Left renal cortex interstitium (tissue), 4 donors: ENCODE results near the gene GALR3. TPM values are rescaled to one million over a fixed set of nuclear protein-coding genes. Genes with fewer than 3 reads are reported as not detected.

Experiments
- DNase-seq, 4 donors: peaks; one replicate each; pipeline ENCODE4 v3.0.0-alpha.2; 2013; ENCODE audit warnings: low read depth in 4 of 4, low spot score in 2 of 4, missing footprints in 1 of 4
- polyA plus RNA-seq, 4 donors: library from polyadenylated mRNA; unstranded; fragments of 120-200 nt; gene quantifications; one replicate each; pipeline ENCODE4 v1.2.1, GENCODE V29; 2013; ENCODE audit not compliant: insufficient read length in 4 of 4

The GALR3 gene
- polyA plus RNA-seq, 4 donors: 0.14 TPM; not detected in 3

DNA sequence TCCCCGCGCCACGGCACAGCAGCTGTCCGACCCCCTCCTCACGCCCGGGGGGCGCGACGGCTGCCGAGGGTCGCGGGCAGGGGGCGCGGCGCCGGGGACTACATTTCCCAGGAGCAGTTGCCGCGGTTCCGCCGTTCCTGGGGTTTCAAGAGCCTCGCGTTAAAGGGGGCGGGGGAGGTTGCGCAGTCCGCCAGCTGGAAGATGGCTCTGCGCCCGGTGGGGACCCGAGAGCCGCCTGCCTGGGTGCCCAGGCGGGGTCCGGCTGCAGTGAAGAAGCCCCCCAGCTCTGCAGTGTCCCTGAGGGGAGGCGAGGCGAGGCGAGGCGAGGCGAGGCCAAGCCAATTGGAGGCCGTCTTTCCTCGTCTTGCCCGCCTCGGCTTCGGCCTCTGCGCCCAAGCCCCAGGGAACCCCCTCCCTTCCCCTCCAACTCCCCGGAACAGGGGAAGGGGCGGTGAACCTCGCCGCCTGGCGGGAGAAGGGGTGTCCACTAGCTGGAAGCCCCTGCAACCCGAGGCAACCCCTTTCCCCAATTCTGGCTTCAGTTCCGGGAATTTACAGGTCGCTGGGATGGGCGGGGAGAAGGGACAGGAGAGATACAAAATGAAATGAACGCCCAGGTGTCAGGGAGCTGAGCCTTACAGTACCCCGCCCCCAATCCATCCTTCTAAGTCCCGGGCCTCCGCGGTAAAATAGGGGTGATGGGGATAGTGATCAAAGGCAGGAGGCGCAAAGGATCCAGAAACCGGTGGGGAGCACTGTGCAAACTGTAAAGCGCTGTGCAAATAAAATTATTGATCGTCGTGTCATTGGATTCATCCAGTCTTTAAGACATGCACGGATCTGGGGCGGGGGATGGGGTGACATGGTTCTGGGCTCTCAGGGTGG lies 20.6 kb upstream of the GALR3 start:
- DNase-seq: no peak

DNA sequence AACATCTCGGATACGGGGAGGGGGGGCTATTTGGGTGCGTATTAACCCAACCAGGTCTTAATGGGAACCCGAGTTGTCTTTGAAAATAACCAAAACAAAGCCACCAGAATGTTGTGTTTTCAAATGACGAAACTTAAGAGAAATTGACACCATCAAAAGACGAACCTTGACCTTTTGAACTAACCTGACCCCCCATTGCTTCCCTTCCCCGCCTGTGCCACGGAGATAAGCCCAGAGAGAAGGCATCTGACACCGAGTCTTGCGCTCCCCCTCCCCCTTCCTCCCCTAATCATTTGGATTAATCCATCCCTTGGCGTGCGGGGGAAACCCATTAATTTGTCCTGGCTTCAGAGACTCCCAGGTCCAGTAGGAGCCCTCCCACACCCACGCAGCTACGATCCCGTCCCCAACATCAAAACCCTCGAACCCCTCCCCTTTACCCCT lies 20.0 kb upstream of the GALR3 start:
- DNase-seq: no peak

DNA sequence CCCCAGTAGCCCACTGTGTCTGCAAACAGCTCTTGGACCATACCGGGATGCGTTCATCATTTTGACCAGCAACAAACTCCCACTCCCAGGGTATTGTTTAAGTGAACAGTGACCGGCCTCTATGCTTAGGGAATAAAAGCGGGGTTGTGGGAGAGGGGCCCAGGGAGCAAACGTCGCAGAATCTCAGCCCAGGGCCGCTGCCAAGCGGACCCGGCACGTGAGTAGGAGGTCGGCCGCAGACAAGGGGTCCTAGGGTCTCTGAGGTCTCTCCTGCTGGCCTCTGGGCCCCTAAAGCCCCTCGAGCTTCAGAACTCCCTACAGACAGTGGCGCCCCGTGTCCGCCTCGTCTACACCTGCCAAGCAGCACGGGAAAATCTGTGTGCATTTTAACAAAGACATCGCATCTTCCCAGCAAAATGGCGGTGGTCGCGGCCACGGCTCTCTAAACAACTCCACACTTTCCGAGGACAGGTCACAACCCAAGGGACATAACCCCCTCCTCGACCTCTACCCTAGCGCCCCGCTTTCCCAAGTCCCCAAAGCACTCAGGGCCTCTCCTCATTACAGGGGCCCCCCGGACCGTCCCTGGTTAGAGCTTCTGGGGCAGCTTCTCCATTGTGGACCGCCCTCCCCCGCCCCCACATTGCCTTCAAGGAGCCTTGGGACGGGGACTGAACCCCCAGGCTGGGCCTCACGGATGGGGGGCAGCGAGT lies 19.4 kb upstream of the GALR3 start:
- no peak for DNase-seq

DNA sequence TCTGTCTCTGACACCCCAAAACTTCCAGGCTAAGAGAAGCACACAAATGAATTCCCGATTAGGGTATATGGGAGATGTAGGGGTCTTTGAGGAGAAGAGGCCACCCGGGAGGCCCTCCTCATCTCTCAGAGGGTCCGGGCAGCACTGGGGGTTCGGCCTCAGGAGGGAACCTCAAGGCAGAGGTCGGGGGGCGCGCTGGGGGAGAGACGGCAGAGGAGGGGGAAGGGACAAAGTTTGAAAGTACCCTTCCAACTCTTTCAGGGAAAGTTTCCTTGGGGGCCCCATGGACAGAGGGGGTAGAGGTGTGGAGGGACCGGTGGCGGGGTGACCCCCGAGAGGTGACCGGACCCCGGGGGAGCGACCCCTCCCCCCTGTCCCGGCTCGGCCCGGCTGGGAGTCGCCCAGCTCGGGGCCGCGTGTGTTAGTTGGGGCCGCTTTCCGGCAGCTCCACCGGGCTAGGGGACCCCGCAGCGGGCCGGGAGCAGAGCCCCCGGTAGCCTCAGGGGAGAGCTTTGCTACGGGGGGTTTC lies 18.8 kb upstream of the GALR3 start:
- DNase-seq: no peak

DNA sequence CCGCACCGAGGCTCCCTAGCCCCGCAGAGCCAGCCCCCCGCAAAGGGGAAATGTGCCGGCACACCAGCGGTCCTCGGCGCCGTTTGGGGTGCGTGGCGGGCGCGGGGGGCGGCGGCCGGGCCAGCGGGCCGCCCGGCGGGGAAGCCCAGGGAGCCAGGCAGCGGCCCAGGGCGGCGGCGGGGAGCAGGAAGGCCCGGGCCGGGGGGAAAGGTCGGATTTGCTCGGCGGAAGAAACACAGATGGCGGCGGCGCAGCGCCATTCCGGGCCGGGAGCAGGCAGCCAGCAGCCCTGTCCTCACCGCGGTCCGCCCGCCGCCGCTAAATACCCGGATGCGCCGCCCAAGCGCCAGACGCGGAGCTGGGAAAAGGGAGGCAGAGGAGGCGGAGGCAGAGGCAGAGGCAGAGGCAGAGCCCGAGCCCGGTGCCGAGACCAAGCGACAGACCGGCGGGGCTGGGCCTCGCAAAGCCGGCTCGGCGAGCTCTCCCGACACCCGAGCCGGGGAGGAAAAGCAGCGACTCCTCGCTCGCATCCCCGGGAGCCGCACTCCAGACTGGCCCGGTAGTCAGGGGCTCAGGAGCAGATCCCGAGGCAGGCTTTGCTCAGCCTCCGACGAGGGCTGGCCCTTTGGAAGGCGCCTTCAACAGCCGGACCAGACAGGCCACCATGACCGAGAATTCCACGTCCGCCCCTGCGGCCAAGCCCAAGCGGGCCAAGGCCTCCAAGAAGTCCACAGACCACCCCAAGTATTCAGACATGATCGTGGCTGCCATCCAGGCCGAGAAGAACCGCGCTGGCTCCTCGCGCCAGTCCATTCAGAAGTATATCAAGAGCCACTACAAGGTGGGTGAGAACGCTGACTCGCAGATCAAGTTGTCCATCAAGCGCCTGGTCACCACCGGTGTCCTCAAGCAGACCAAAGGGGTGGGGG lies 18.0 kb upstream of the GALR3 start:
- DNase-seq: no peak

DNA sequence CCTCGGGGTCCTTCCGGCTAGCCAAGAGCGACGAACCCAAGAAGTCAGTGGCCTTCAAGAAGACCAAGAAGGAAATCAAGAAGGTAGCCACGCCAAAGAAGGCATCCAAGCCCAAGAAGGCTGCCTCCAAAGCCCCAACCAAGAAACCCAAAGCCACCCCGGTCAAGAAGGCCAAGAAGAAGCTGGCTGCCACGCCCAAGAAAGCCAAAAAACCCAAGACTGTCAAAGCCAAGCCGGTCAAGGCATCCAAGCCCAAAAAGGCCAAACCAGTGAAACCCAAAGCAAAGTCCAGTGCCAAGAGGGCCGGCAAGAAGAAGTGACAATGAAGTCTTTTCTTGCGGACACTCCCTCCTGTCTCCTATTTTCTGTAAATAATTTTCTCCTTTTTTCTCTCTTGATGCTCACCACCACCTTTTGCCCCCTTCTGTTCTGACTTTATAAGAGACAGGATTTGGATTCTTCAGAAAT lies 17.3 kb upstream of the GALR3 start:
- DNase-seq: no peak

DNA sequence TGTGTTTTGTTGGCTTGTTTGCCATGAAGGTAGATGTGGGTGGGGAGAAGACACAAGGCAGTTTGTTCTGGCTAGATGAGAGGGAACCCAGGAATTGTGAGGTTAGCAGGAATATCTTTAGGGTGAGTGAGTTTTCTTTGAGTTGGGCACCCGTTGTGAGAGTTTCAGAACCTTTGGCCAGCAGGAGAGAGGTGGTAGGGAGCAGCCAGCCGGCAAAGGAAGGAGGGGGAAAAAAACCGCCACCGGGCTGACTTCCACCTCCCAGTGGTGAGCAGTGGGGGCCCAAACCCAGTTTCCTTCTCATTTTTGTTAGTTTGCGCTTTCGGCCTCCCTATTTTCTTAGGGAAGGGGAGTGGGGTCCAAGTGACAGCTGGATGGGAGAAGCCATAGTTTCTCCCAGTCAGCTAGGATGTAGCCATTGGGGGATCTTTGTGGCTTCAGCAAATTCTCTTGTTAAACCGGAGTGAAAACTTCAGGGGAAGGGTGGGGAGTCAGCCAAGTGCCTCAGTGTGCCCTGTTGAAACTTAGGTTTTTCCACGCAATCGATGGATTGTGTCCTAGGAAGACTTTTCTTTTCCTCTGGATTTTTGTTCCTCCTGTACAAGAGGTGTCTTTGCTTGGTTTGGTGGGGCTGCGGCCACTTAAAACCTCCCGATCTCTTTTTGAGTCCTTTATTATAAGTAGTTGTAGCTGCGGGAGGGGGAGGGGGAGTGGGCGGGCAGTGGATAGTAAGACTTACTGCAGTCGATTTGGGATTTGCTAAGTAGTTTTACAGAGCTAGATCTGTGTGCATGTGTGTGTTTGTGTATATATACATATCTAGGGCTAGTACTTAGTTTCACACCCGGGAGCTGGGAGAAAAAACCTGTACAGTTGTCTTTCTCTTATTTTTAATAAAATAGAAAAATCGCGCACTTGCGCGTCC lies 16.5 kb upstream of the GALR3 start:
- no peak for DNase-seq

DNA sequence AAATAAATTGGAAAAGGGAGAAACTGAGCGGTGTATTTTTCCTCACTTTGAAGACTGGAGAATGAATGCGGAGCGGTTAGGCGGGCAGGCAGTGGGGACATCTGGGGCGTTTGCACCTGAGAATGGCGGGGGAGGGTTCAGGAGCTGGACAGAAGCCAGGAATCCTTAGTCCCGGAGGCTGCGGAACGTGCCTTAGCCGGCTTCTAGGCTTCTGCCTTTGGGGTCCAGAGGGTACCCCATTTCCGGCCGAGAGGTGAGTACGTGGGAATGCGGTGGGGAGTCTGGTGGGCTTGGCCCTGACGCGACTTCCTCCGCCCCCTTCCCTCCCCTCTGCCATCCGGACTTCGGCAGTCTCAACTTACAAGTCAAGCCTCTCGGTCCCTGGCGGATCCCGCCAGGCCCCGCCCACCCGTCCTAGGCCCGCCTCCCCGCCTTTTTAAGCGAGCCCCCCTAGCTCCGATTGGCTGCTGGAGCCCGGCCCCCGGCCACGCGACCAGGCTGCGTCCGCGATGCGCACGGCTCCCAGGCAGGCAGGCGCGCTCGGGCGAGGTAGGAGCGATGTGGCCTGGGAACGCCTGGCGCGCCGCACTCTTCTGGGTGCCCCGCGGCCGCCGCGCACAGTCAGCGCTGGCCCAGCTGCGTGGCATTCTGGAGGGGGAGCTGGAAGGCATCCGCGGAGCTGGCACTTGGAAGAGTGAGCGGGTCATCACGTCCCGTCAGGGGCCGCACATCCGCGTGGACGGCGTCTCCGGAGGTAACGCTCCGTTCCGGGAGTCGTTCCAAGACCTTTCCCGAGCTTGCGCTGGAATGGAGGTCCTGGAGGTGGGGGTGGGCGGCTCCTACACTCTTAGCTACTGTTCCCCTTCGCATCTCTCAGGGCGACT lies 15.5 kb upstream of the GALR3 start, which contains the start of gene GCAT:
Gene GCAT, plus strand, starts transcription at position 525 of the 884 bp plus-strand sequence. Its CDS starts 34 bp downstream, at position 559.
- peak in 3 of 4 donors; percentile 89 to 95 (median 94) for DNase-seq

DNA sequence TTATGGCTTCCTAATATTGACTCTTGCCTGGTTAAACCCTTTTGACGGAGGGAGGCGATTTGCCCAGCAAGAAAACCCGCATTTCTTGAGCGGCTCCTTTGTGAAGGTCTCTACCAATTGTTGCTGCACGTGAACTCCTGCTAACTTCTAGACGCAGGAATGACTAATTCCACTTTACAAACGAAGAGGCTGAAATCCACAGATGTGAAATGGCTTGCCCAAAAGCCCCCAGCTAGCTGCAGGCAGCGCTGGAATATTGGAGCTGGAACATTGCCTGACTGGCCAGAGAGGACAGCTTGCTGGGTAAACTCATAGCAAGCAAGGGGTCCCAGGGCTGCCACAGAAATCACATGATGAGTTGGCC lies 14.9 kb upstream of the GALR3 start:
- DNase-seq: no peak

DNA sequence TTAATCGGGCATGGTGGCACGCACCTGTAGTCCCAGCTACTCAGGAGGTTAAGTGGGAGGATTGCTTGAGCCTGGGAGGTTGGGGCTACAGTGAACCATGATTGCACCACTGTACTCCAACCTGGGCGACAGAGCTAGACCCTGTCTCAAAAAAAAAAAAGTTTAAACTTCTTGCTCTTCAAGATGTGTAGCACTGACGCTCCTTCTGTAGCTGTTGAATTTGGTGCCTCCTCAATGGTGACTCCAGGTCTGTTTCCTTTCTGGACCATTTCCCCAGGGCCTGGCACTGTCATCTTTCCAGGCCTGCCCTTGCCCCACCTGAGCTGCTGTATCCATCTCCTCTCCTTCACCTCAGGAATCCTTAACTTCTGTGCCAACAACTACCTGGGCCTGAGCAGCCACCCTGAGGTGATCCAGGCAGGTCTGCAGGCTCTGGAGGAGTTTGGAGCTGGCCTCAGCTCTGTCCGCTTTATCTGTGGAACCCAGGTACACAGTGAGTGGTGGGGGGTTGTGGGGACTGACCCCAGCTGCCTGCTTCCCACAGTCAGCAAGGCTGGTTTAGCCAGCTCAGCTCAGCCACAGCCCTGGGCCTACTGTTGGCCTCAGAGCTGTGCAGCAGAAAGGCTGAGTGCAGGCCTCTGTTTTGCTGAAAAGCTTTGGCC lies 13.4 kb upstream of the GALR3 start:
- DNase-seq: no peak

DNA sequence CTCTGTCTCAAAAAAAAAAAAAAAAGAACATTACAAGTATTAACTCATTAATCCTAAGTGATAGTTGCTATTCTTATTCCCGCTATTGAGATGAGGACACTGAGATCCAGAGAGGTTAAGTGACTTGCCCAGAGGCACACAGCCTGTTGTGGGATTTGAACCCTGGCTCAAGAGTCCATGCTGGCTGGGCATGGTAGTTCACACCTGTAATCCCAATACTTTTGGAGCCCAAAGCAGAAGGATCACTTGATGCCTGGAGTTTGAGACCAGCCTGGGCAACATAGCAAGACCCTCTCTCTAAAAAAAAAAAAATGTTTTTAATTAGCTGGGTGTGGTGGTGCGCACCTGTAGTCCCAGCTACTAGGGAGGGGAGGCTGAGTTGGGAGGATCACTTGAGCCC lies 11.3 kb upstream of the GALR3 start:
- no peak for DNase-seq

DNA sequence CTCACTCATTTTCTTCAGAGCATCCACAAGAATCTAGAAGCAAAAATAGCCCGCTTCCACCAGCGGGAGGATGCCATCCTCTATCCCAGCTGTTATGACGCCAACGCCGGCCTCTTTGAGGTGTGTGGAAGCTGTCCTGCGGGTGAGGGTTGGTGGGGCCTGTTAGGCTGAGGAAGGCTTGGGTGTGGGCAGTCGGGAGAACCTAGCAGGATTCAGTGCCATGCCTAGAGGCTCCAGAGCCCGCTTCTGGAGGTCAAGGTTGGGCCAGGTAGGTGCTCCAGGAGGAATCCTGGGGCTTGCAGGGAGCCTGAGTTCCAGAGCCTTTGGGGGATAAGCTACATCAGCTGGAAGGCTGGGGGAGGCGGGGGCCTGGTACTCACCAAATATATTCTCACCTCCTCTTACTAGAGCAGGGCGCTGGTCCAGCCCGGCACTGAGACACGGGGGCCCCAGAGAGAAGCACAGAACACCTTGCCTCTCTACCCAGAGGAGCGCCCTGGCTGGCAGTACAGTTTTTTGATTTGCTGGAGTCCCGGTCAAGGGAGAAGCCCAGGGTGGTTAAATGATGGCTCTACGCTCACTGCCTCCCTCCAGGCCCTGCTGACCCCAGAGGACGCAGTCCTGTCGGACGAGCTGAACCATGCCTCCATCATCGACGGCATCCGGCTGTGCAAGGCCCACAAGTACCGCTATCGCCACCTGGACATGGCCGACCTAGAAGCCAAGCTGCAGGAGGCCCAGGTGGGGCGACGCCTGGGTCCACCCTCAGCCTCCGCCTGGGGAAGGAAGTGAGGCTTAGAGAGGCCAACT lies 10.1 kb upstream of the GALR3 start:
- no peak for DNase-seq

DNA sequence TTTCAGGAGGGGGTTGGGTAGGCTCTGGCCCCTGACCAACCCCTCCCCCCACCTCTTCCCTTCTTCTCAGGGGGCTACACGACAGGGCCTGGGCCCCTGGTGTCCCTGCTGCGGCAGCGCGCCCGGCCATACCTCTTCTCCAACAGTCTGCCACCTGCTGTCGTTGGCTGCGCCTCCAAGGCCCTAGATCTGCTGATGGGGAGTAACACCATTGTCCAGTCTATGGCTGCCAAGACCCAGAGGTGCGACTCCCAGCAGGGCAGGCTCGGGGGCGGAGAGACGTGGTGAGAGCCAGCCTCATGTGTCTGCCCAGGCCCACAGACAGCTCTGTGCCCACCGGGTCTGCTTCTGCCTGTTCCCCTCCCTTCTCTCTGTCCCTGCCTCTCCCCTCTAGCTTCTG lies 7.6 kb upstream of the GALR3 start:
- no peak for DNase-seq

DNA sequence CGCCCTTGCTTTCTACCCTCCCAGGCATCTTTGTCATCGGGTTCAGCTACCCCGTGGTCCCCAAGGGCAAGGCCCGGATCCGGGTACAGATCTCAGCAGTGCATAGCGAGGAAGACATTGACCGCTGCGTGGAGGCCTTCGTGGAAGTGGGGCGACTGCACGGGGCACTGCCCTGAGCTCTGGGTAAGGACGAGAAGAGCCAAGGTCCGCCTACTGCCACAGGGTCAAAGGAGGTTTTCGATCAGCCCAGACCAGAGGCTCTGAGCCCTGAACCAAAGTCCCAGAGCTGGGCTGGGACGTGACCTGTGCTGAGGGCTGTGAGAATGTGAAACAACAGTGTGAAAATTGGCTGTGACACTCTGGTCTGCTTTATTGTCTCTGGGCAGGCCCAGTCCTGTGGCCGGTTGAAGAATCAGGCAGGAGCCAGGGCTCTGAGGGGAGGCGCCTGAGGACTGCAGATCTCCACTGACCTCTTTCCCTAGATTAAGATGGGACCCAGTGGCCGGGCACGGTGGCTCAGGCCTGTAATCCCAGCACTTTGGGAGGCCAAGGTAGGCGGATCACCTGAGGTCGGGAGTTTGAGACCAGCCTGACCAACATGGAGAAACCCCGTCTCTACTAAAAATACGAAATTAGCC lies 6.5 kb upstream of the GALR3 start:
- DNase-seq: no peak

DNA sequence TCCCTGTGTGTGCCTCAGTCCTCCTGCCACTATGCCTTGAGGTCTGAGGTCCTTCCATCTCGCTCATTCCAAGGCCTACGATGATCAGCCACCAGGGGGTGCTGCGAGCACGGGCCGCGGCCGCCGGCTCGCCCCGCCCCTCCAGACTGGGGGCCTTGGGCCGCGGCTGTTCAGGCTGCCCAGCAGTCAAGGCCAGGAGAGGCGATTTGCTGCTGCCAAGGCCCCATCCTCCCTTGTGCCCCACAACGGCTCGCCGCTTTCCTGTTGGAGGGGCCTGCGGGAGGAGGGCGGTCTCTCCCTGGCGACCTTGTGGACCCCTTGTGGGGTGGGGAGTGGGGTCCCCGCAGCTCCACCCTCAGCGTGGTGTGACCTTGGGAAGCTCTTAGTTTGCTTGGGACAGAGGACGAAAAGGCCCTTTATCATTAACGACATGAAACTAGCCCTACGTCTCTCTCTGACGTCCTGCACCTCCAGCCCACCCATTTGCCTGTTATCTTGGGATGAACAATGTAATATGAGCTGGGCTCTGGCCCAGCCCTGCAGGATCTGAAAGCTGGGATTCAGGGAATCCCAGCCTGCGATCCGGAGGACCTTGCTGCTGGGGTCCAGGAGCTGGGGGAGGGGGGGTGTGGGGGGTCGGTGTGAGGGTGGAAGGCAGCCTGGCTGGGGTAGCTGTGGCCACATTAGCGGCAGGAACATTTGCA lies 5.3 kb upstream of the GALR3 start:
- DNase-seq: peak in 1 of 4 donors; percentile 58
